GM12892 (cell line): ENCODE measurements around the gene ZSCAN21.

Source experiments
- DNase-seq: peaks from one replicate; pipeline ENCODE4 v3.0.0; 2011; ENCODE audit not compliant: insufficient read length
- FAIRE-seq: peaks from 2 replicates; lab custom pipeline; 2011; peaks lifted over from hg19 to GRCh38; lab: Jason Lieb, UNC
- POLR2A ChIP-seq: IDR thresholded peaks from 2 replicates; pipeline ENCODE4 v1.6.1; 2011; ENCODE audit warnings: low read depth, low read length, control low read depth
- POLR2AphosphoS5 ChIP-seq: IDR thresholded peaks from 2 replicates; pipeline ENCODE4 v1.6.1; 2011; ENCODE audit warnings: low read depth, low read length, control low read depth
- TAF1 ChIP-seq: IDR thresholded peaks from 2 replicates; pipeline ENCODE4 v1.6.1; 2011; ENCODE audit warnings: low read depth, mild to moderate bottlenecking, control low read depth, low read length, borderline replicate concordance

ZSCAN21 gene

DNA sequence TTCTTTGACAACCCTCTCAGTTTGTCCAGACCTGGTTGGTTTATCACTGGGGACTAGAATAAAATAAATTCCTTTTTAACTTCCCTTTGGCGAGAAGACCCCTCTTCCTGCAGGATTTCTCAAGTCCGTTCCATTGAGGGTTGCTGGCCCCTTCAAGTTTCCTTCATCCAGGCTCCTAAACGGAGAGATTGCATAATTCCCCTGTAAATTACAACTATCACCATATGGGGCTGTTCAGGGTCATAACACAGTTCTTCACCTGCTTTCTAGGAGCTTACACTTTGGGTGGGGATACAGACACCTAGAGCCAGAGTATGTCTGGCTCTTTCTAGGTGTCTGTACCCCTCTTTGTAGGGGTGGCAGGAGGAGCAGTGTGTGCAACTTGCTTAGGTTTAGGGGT is 35.9 kb downstream of the ZSCAN21 start:
- FAIRE-seq, result no peak
- TF ChIP-seq POLR2A (no peak), POLR2AphosphoS5 (no peak), TAF1 (no peak)
- no peak for DNase-seq

DNA sequence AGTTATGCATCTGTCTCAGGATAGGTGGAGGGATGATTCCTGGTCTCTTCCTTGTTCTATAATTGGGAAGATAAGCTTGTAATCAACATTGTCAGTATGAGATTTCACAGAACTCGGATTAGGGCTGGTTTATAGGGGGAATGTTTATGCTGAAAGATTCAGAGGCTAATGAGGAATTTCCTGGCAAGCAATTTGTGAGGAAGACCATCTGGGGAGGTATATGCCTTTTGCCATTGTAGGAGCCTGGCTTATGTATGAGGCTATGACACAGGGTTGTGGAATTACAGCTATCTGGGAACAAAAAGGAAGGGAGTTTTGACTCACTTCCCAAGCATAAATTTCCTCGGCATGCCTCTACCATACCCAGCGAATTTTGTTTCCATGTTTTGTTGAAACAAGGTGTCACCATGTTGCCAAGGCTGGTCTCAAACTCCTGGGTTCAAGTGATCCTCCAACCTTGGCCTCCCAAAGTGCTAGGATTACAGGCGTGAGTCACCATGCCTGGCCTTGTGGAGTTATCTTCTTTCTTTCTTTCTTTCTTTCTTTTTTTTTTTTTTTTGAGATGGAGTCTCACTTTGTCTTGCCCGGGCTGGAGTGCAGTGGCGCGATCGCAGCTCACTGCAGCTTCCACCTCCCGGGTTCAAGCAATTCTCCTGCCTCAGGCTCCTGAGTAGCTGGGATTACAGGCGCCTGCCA is 37.6 kb downstream of the ZSCAN21 start:
- TF ChIP-seq POLR2AphosphoS5 (no peak), TAF1 (no peak), POLR2A (no peak)
- DNase-seq (no peak), FAIRE-seq (no peak)

DNA sequence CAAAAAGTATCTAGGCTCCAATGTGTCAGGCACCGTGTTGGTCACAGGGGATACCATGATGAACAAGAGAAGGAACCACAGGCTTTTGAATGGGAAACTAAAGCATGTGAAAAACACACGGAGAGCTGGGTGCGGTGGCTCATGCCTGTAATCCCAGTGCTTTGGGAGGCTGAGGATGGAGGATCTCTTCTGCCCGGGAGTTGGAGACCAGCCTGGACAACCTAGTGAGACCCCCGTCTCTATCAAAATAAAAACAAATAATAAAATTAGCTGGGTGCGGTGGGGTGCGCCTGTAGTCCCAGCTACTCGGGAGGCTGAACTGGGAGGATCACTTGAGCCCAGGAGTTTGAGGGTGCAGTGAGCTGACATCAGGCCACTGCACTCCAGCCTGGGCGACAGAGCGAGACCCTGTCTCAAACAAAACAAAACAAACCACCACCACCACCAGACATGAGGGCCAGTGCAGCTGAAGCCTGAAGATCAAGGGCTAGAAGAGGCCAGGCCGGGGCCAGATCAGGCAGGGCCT is 38.6 kb downstream of the ZSCAN21 start:
- FAIRE-seq (no peak), DNase-seq (no peak)
- TF ChIP-seq TAF1 (no peak), POLR2A (no peak), POLR2AphosphoS5 (no peak)

DNA sequence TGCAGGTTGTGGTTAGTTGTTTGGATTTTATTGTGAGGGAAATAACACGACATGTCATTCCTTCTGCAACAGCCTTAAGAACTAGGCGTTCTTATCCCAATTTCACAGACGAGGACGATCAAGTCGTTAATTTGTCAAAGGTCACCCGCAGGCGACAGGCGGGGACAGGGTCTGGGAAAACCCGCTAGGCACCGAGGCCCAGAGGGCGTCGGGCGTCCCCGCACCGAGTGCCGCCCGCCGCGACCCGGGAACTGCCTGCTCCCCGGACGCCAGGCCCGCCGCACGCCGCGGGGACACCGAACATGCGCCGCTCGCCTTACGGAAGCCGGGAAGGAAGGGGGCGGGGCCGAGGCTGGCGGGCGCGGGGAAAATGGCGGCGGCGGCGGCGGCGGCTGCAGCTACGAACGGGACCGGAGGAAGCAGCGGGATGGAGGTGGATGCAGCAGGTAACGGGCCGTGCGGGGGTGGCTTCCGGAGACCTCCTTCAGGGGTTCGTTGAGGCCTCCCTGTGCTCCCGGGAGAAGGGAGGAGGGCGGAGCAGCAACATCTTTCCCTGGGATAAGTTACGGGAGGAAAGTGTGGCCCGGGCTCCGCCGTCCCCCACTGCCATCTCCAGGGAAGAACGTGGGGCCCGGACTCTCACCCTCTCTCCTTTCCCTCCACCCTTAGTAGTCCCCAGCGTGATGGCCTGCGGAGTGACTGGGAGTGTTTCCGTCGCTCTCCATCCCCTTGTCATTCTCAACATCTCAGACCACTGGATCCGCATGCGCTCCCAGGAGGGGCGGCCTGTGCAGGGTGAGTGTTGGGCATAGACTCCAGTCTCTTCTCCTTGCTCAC is 39.3 kb downstream of the ZSCAN21 start, which contains the start of gene COPS6:
TSS of gene COPS6 (plus strand) at position 349 of the 837 bp plus-strand sequence. CDS start at position 371, 22 bp downstream.
- TF ChIP-seq TAF1, result peak; percentile 64
- TF ChIP-seq POLR2A, result peak; percentile 92; the same call in 1 of the 2 replicates
- TF ChIP-seq POLR2AphosphoS5, result peak; percentile 41; the same call in 1 of the 2 replicates
- peak; percentile 98 for FAIRE-seq
- DNase-seq, result peak; percentile 91

DNA sequence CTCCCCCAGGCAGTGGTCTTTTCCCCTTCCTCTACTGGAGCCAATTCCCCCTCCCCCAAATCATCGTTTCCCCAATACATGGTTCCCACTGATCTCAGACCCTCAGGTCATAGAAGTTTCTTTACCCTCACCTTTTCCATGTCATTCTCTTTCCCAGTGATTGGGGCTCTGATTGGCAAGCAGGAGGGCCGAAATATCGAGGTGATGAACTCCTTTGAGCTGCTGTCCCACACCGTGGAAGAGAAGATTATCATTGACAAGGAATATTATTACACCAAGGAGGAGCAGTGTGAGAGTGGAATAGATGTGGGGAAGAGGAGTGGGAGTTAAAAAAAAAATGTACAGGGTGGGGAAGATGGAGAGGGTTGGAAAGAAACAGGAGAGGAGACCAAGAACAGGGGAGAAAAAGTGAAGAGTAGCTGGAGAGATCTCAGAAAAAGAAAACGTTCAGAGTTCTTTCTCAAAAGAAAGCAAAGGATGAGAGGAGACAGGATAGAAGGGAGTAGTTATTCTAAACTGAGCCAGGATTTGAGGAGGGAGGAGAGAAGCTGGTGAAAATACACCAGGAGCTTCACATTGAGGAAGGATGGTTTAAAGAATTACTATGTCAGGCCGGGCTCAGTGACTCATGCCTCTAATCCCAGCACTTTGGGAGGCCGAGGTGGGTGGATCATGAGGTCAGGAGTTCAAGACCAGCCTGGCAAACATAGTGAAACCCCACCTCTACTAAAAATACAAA is 40.1 kb downstream of the ZSCAN21 start:
- FAIRE-seq (no peak), DNase-seq (no peak)
- TF ChIP-seq POLR2A, result no peak
- TF ChIP-seq POLR2AphosphoS5, result no peak
- no peak for TF ChIP-seq TAF1

DNA sequence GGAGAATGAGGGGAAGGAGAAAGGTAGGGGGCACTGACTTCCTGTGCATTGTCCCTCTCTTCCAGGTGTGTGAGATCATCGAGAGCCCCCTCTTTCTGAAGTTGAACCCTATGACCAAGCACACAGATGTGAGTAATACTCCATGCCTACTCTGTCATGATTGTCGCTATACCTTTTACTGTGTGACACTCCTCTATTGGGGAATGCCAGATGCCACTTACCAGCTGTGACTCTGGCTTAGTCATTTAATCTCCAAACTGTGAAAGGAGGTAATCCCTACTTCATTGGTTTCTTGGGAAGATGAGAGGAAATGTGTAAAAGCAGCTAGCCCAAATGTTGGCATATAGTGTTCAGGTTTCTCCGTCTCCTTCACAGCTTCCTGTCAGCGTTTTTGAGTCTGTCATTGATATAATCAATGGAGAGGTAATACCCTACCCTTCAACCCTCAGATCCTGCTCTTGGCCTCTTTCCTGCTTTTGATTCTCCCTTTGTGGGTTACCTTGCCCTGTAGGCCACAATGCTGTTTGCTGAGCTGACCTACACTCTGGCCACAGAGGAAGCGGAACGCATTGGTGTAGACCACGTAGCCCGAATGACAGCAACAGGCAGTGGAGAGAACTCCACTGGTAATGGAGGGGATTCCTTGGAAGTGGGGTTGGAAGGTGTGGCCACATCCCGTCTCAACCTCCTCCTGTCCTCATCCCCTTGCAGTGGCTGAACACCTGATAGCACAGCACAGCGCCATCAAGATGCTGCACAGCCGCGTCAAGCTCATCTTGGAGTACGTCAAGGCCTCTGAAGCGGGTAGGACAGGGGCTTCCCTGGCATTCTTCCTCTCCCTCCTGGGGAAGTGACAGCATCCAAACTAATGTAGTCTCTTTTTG is 41.2 kb downstream of the ZSCAN21 start:
- DNase-seq, result no peak
- no peak for FAIRE-seq
- TF ChIP-seq POLR2AphosphoS5 (no peak), POLR2A (no peak; the same call in 1 of the 2 replicates), TAF1 (no peak)

DNA sequence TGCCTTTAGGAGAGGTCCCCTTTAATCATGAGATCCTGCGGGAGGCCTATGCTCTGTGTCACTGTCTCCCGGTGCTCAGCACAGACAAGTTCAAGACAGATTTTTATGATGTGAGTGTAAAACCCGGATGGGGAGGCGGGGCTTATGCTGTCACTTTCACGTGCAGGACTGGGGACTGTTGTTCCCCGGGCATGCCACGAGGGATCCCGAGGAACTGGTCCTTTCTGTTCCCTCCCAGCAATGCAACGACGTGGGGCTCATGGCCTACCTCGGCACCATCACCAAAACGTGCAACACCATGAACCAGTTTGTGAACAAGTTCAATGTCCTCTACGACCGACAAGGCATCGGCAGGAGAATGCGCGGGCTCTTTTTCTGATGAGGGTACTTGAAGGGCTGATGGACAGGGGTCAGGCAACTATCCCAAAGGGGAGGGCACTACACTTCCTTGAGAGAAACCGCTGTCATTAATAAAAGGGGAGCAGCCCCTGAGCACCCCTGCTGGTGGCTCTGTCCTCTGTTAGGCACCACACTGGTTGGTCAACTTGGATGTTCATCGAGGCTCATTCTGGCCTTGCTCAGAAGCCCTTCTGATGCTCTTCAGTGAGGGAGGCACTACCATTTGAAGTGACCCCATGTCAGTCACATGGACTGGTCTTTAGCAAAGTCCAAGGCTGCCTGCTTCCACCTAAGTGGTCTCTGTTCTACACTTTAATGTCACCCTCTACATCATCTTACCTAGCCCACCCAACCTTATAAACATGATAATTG is 42.0 kb downstream of the ZSCAN21 start:
- no peak for FAIRE-seq
- no peak for DNase-seq
- TF ChIP-seq POLR2AphosphoS5, result peak; percentile 82
- no peak for TF ChIP-seq TAF1
- TF ChIP-seq POLR2A, result peak; percentile 90

DNA sequence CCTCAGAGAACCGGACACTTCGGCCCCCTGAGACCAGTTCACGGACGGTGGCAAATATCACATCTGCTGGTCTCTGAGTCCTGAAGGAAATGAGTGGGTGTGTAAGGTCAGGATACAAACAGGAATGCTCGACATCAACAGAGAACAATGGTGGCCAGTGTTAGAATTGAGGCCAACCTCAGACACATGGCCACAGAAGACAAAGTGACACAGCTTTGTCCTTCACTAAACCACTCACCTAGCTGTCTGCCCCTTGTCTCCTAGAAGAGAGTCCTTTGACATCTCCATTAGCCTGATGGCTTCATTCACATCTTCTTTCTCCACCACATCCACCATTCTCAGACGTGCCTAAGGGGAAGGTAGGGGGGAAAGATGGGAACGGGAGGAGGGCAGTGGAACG is 43.5 kb downstream of the ZSCAN21 start:
- peak; percentile 69; the same call in 1 of the 2 replicates for TF ChIP-seq POLR2AphosphoS5
- TF ChIP-seq TAF1, result no peak
- FAIRE-seq (no peak), DNase-seq (no peak)

DNA sequence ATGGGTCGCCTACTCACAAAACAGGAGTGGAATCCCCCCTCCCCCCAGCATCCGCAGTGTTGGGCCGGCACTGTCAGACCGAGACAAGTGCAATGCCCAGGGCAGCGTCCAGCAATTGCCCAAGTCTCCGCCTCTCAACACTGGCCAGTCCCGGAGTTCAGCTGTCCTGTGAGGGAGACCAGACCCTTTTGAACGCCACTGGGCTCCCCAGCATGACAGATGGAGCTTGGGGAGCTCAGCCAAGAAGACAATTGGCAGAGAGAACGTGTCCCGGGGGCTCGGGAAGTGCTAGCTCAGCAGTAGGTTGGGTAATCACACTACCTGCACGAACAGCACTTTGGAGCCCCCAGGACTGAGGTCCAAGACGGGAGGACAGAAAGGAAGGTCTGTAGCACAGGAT is 43.9 kb downstream of the ZSCAN21 start:
- no peak for FAIRE-seq
- 0 out of 2 replicates have a peak, but pooled peaks have one; percentile 17 for TF ChIP-seq POLR2AphosphoS5
- no peak for TF ChIP-seq POLR2A
- no peak for DNase-seq
